Gastroesophageal sphincter (tissue), 4 donors: ENCODE data around the gene TBC1D1. TPM values are rescaled to one million over a fixed set of nuclear protein-coding genes. Genes with fewer than 3 reads are reported as not detected.

Experiments used
- ATAC-seq: fragments of 150-250 bp; one replicate; pipeline ENCODE4 v1.9.1; 2016; ENCODE audit warnings: mild to moderate bottlenecking, moderate library complexity
- H3K27ac ChIP-seq, 4 donors: fragments of 200-600 bp; sonication (generic) in 3 of 4; 1 replicate in 3 of 4; 2 replicates in 1 of 4; pipeline ENCODE4 v1.5.1; 2016 to 2019
- H3K27me3 ChIP-seq: fragments of 200-600 bp; sonication (generic); one replicate; pipeline ENCODE4 v1.5.1; 2019
- H3K36me3 ChIP-seq, 2 donors: fragments of 200-600 bp; sonication (generic); one replicate each; pipeline ENCODE4 v1.5.1; 2019; ENCODE audit warnings: control low read depth in 1 of 2
- H3K4me1 ChIP-seq, 3 donors: fragments of 200-600 bp; sonication (generic); 1 replicate in 2 of 3; 2 replicates in 1 of 3; pipeline ENCODE4 v1.5.1; 2016 to 2019; ENCODE audit warnings: control low read depth in 2 of 3
- H3K4me3 ChIP-seq, 2 donors: fragments of 200-600 bp; sonication (generic); one replicate each; pipeline ENCODE4 v1.5.1; 2019; ENCODE audit warnings: mild to moderate bottlenecking in 1 of 2, moderate library complexity in 1 of 2
- H3K9me3 ChIP-seq, 3 donors: fragments of 200-600 bp; sonication (generic); one replicate each; pipeline ENCODE4 v1.5.1; 2017 to 2019; ENCODE audit warnings: control low read depth in 2 of 3
- CTCF ChIP-seq, 4 experiments: fragments of 200-600 bp in 2 of 4; fragments of 450-650 bp in 2 of 4; sonication (generic) in 1 of 4; IDR thresholded peaks; one replicate each; pipeline ENCODE4 v1.5.1; 2017 to 2019; ENCODE audit warnings: antibody characterized with exemption in 4 of 4, mild to moderate bottlenecking in 2 of 4, moderate library complexity in 2 of 4
- EP300 ChIP-seq: sonication (generic); formaldehyde crosslinking; IDR thresholded peaks from one replicate; pipeline ENCODE4 v1.6.1; 2017; ENCODE audit warnings: antibody characterized with exemption, mild to moderate bottlenecking
- POLR2A ChIP-seq, 2 donors: fragments of 450-650 bp; IDR thresholded peaks; one replicate each; pipeline ENCODE4 v1.6.1; 2017; ENCODE audit warnings: antibody characterized with exemption in 2 of 2, mild to moderate bottlenecking in 2 of 2, moderate library complexity in 1 of 2
- POLR2AphosphoS5 ChIP-seq: sonication (generic); formaldehyde crosslinking; IDR thresholded peaks from one replicate; pipeline ENCODE4 v1.6.1; 2017; ENCODE audit warnings: antibody characterized with exemption
- WGBS, 2 donors: methylation state at CpG; one replicate each; pipeline ENCODE4 v1.1.5; 2018; ENCODE audit warnings: low coverage in 1 of 2; 5-methylcytosine and 5-hydroxymethylcytosine counted together
- total RNA-seq, 4 donors: library from RNA; depleted of rRNA; stranded (reverse); fragments of >200 nt; gene quantifications; one replicate each; pipeline ENCODE4 v1.1.0, GENCODE V29; 2016

Gene TBC1D1
- total RNA-seq, 4 donors from 2014 or later: 190 to 279 (median 241) TPM

GRCh38 chr4:38075370-38076152 lies 184.7 kb downstream of the TBC1D1 start:
- H3K4me3 ChIP-seq: no peak overlapping the region
- H3K27ac ChIP-seq: peak overlapping the region in 3 of 4 donors; percentile 25 to 44 (median 29)
- TF ChIP-seq EP300 (no peak), POLR2AphosphoS5 (peak; percentile 36)
- WGBS, 2 donors: 49 to 54% methylated on average over 3 to 6 of the region's 6 CpGs
- no peaks in the 10 kb centered on the region for H3K27me3 ChIP-seq
- no peaks in the 10 kb centered on the region for H3K9me3 ChIP-seq
- ATAC-seq: peak; percentile 76
- peaks cover 0 to 73% (median 6%) of the 10 kb centered on the region in 3 donors for H3K4me1 ChIP-seq
- H3K36me3 ChIP-seq: peaks cover 0 to 34% of the 10 kb centered on the region in 2 donors

GRCh38 chr4:38076153-38076669 lies 185.3 kb downstream of the TBC1D1 start:
- Histone ChIP-seq H3K9me3 (no peaks in the 10 kb centered on the region), H3K27me3 (no peaks in the 10 kb centered on the region), H3K4me3 (no peak overlapping the region), H3K36me3 (peaks cover 0 to 36% of the 10 kb centered on the region in 2 donors), H3K27ac (peak overlapping the region in 3 of 4 donors; percentile 25 to 44 (median 28)), H3K4me1 (peaks cover 0 to 79% (median 6%) of the 10 kb centered on the region in 3 donors)
- WGBS, 2 donors: 86 to 91% methylated on average over 3 to 6 of the region's 6 CpGs
- no peak for ATAC-seq
- TF ChIP-seq CTCF (IDR thresholded peaks at IDR 0.05) (no peak), POLR2A (IDR thresholded peaks at IDR 0.05) (no peak)

GRCh38 chr4:38077791-38078489 lies 187.1 kb downstream of the TBC1D1 start:
- TF ChIP-seq EP300 (no peak), POLR2A (IDR thresholded peaks at IDR 0.05) (no peak), CTCF (IDR thresholded peaks at IDR 0.05) (no peak), POLR2AphosphoS5 (no peak)
- Histone ChIP-seq H3K4me1 (peaks cover 0 to 81% (median 0%) of the 10 kb centered on the region in 3 donors), H3K36me3 (peaks cover 0 to 48% of the 10 kb centered on the region in 2 donors), H3K27ac (peak overlapping the region in 1 of 4 donors; percentile 16), H3K4me3 (no peak overlapping the region), H3K27me3 (no peaks in the 10 kb centered on the region), H3K9me3 (no peaks in the 10 kb centered on the region)
- WGBS, 2 donors: 87% methylated on average over 6 to 12 of the region's 12 CpGs
- no peak for ATAC-seq

GRCh38 chr4:38078590-38079421 lies 187.9 kb downstream of the TBC1D1 start:
- Histone ChIP-seq H3K27me3 (no peaks in the 10 kb centered on the region), H3K27ac (peak overlapping the region; percentile 11 to 28 (median 17)), H3K9me3 (no peaks in the 10 kb centered on the region), H3K36me3 (peaks cover 0 to 39% of the 10 kb centered on the region in 2 donors), H3K4me1 (peaks cover 0 to 81% (median 0%) of the 10 kb centered on the region in 3 donors), H3K4me3 (no peak overlapping the region)
- TF ChIP-seq POLR2AphosphoS5 (peak; percentile 36), POLR2A (IDR thresholded peaks at IDR 0.05) (no peak), CTCF (IDR thresholded peaks at IDR 0.05) (no peak)
- WGBS, 2 donors: 52 to 53% methylated on average over 5 to 6 of the region's 7 CpGs
- ATAC-seq: no peak
